Colonic mucosa (tissue), 4 donors: ENCODE measurements around the gene CHRNB4. TPM values are rescaled to one million over a fixed set of nuclear protein-coding genes. Genes with fewer than 3 reads are reported as not detected.

Experiments used
- DNase-seq: peaks from one replicate; pipeline ENCODE4 v3.0.0-alpha.2; 2020
- H3K27ac ChIP-seq: fragments of 200-600 bp; one replicate; pipeline ENCODE4 v1.8.0; 2021
- H3K27me3 ChIP-seq: fragments of 200-600 bp; one replicate; pipeline ENCODE4 v1.8.0; 2021
- H3K36me3 ChIP-seq: fragments of 200-600 bp; one replicate; pipeline ENCODE4 v1.8.0; 2021
- H3K4me1 ChIP-seq: fragments of 200-600 bp; one replicate; pipeline ENCODE4 v1.8.0; 2021; ENCODE audit warnings: mild to moderate bottlenecking
- H3K4me3 ChIP-seq: fragments of 200-600 bp; one replicate; pipeline ENCODE4 v1.8.0; 2021
- H3K9ac ChIP-seq, 2 donors: one replicate each; pipeline ENCODE4 v1.7.0; 2013; ENCODE audit warnings: control low read depth in 2 of 2, low read depth in 2 of 2, low read length in 2 of 2
- H3K9me3 ChIP-seq: fragments of 200-600 bp; one replicate; pipeline ENCODE4 v1.8.0; 2021
- CTCF ChIP-seq: fragments of 200-600 bp; IDR thresholded peaks from one replicate; pipeline ENCODE4 v1.8.0; 2022; ENCODE audit warnings: antibody characterized with exemption, mild to moderate bottlenecking
- intact Hi-C: fragments of 100-400 bp; cut with DNase I; formaldehyde crosslinking; loops from one replicate; pipeline ENCODE4 v1.14.1; 2022
- total RNA-seq, 2 donors: library from RNA; stranded (reverse); fragmentation: NEBNext Ultra II Directional in 1 of 2; extraction: Animal tissue kit (Norgen Biotek cat#: 25700) in 1 of 2; gene quantifications; one replicate each; pipeline ENCODE4 v1.2.1, GENCODE V29; 2021
- donor health status: healthy.
- donor health status: DM: no; HTN: no; CAD: no.
- donor health status: DM: no; HTN: no; CAD: no.

Gene CHRNB4
- total RNA-seq, 2 donors from 2014 or later, result 0.24 TPM; not detected in 1

GRCh38 chr15:78663703-78664102 is 22.7 kb upstream of the CHRNB4 start:
- intact Hi-C loops, result no loop called here
- H3K27me3 ChIP-seq, result no peaks in the 10 kb centered on the region
- H3K9me3 ChIP-seq, result no peaks in the 10 kb centered on the region
- no peak overlapping the region for H3K9ac ChIP-seq
- DNase-seq, result no peak
- no peak overlapping the region for H3K27ac ChIP-seq
- H3K36me3 ChIP-seq, result no peaks in the 10 kb centered on the region
- H3K4me3 ChIP-seq, result no peak overlapping the region
- H3K4me1 ChIP-seq, result no peaks in the 10 kb centered on the region
- no peak for TF ChIP-seq CTCF

- intact Hi-C loops, result no loop called here
- H3K4me3 ChIP-seq, result no peak overlapping the region
- no peak for TF ChIP-seq CTCF
- H3K27me3 ChIP-seq, result no peaks in the 10 kb centered on the region
- H3K9me3 ChIP-seq, result no peaks in the 10 kb centered on the region
- H3K4me1 ChIP-seq, result no peaks in the 10 kb centered on the region
- H3K36me3 ChIP-seq, result no peaks in the 10 kb centered on the region
- H3K27ac ChIP-seq, result no peak overlapping the region
- no peak overlapping the region for H3K9ac ChIP-seq
- DNase-seq, result no peak
Measured at GRCh38 chr15:78662028-78662427, 21.0 kb upstream of the CHRNB4 start.

- H3K9ac ChIP-seq, result no peak overlapping the region
- DNase-seq, result no peak
Measured at GRCh38 chr15:78661001-78661400, 20.0 kb upstream of the CHRNB4 start.

GRCh38 chr15:78660584-78660983 is 19.6 kb upstream of the CHRNB4 start:
- DNase-seq, result no peak
- Histone ChIP-seq H3K9ac (no peak overlapping the region), H3K4me1 (no peaks in the 10 kb centered on the region), H3K9me3 (no peaks in the 10 kb centered on the region), H3K27ac (no peak overlapping the region), H3K27me3 (no peaks in the 10 kb centered on the region), H3K4me3 (no peak overlapping the region), H3K36me3 (no peaks in the 10 kb centered on the region)
- intact Hi-C loops, result no loop called here
- TF ChIP-seq CTCF, result no peak

More at GRCh38 chr15:78661001-78661400, 20.0 kb upstream of the CHRNB4 start:
- H3K27me3 ChIP-seq, result no peaks in the 10 kb centered on the region
- H3K4me3 ChIP-seq, result no peak overlapping the region
- intact Hi-C loops, result no loop called here
- H3K4me1 ChIP-seq, result no peaks in the 10 kb centered on the region
- no peak overlapping the region for H3K27ac ChIP-seq
- H3K9me3 ChIP-seq, result no peaks in the 10 kb centered on the region
- no peak for TF ChIP-seq CTCF
- no peaks in the 10 kb centered on the region for H3K36me3 ChIP-seq

DNA sequence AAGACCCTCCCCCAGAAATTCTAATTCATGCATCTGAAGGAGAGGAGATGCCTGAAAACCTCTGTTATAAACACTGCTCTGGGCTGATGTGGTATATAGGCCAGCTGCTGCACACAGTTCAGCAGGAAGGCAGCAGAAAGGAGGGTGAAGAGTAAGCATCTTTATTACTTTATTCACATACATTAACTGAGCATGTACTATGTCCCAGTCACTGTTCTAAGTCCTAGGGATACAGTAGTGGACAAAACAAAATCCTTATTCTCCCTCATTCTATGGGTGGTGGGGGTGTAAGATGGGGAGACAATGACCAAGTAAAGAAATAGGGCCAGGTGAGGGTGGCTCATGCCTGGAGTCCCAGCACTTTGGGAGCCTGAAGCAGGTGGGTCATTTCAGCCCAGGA is 17.8 kb upstream of the CHRNB4 start:
- Histone ChIP-seq H3K27me3 (no peaks in the 10 kb centered on the region), H3K27ac (no peak overlapping the region), H3K9me3 (no peaks in the 10 kb centered on the region), H3K4me3 (no peak overlapping the region), H3K9ac (no peak overlapping the region), H3K36me3 (no peaks in the 10 kb centered on the region), H3K4me1 (no peaks in the 10 kb centered on the region)
- TF ChIP-seq CTCF, result no peak
- no peak for DNase-seq
- intact Hi-C loops, result no loop called here

DNA sequence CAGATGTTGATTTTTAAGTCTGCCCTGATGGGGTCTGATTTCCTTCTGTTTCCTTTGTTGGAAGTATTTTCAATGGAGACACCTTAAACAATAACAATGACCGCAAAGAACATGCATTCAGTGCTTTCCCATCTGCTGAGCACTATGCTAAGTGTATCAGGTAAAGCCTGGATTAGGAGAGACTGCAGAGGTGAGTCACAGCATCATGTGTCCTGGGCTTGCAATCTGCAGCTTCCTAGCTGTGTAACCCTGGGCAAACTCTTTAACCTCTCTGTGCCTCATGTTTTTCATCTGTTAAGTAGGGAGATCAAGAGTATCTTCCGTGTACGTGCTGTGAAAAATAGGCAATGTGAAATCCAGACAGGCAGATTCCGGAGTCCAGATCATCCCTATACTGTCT is 13.3 kb upstream of the CHRNB4 start:
- TF ChIP-seq CTCF, result no peak
- Histone ChIP-seq H3K36me3 (no peaks in the 10 kb centered on the region), H3K27ac (no peak overlapping the region), H3K4me3 (no peak overlapping the region), H3K27me3 (no peaks in the 10 kb centered on the region), H3K9me3 (no peaks in the 10 kb centered on the region), H3K9ac (no peak overlapping the region), H3K4me1 (no peaks in the 10 kb centered on the region)
- no peak for DNase-seq
- intact Hi-C loops, result no loop called here
